Activated naive CD4-positive, alpha-beta T cell treated with anti-CD3 and anti-CD28 coated beads for 36 hours (primary cell): ENCODE measurements around the gene ERCC2. TPM values are rescaled to one million over a fixed set of nuclear protein-coding genes. Genes with fewer than 3 reads are reported as not detected.
A peak's percentile ranks its signal among the peaks of the same experiment; 100 is the strongest.

Source experiments
- CTCF ChIA-PET: fragments of 350-600 bp; sonication (Branson Sonifier 250); formaldehyde crosslinking; loops from one replicate; lab custom pipeline; 2021; ENCODE audit warnings: antibody characterized with exemption; lab: Charles Lee
- DNase-seq: peaks from one replicate; pipeline ENCODE4 v3.0.0-alpha.2; 2020
- H3K27ac Mint-ChIP-seq: one replicate; pipeline ENCODE4 v1.8.0; 2021; ENCODE audit warnings: mild to moderate bottlenecking, mixed read lengths
- H3K27me3 Mint-ChIP-seq: one replicate; pipeline ENCODE4 v1.8.0; 2021; ENCODE audit warnings: low read depth, mixed read lengths
- H3K36me3 Mint-ChIP-seq: one replicate; pipeline ENCODE4 v1.8.0; 2021; ENCODE audit warnings: low read depth, mixed read lengths
- H3K4me1 Mint-ChIP-seq: one replicate; pipeline ENCODE4 v1.8.0; 2021; ENCODE audit warnings: low read depth, mixed read lengths
- H3K4me3 Mint-ChIP-seq: one replicate; pipeline ENCODE4 v1.8.0; 2021; ENCODE audit warnings: mild to moderate bottlenecking, moderate library complexity, mixed read lengths
- H3K9me3 Mint-ChIP-seq: one replicate; pipeline ENCODE4 v1.8.0; 2021; ENCODE audit warnings: mixed read lengths
- intact Hi-C: fragments of 100-400 bp; cut with micrococcal nuclease; formaldehyde crosslinking; loops from one replicate; pipeline ENCODE4 v1.15.1; 2023
- total RNA-seq, 2 experiments: library from RNA; stranded (reverse); gene quantifications; one replicate each; pipeline ENCODE4 v1.2.3, GENCODE V29; 2021

Gene ERCC2
- total RNA-seq, 2 experiments from 2014 or later: 20.6 to 22.9 TPM

DNA sequence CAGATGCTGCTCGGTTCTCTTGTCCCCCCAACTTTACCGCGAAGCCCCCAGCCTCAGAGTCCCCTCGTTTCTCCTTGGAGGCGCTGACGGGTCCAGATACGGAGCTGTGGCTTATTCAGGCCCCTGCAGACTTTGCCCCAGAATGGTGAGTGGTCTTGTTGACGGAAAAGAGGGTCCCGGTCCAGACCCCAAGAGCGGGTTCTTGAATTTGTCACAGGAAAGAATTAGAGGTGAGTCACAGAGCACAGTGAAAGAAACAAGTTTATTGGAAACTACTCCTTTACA, 36.7 kb upstream of the ERCC2 start:
- DNase-seq: no peak
- intact Hi-C loops: no loop called here
- H3K36me3 Mint-ChIP-seq: peaks cover 24% of the 10 kb centered on the region
- peak overlapping the region; percentile 93 for H3K4me3 Mint-ChIP-seq
- H3K9me3 Mint-ChIP-seq: no peaks in the 10 kb centered on the region
- no peak overlapping the region for H3K27ac Mint-ChIP-seq
- peaks cover 27% of the 10 kb centered on the region for H3K27me3 Mint-ChIP-seq
- CTCF ChIA-PET: interaction anchor here (1.4 kb wide), 1 partner anchor 72 kb away, joined by 4 read pairs; no protein-coding TSS in a partner anchor
- peaks cover 44% of the 10 kb centered on the region for H3K4me1 Mint-ChIP-seq

DNA sequence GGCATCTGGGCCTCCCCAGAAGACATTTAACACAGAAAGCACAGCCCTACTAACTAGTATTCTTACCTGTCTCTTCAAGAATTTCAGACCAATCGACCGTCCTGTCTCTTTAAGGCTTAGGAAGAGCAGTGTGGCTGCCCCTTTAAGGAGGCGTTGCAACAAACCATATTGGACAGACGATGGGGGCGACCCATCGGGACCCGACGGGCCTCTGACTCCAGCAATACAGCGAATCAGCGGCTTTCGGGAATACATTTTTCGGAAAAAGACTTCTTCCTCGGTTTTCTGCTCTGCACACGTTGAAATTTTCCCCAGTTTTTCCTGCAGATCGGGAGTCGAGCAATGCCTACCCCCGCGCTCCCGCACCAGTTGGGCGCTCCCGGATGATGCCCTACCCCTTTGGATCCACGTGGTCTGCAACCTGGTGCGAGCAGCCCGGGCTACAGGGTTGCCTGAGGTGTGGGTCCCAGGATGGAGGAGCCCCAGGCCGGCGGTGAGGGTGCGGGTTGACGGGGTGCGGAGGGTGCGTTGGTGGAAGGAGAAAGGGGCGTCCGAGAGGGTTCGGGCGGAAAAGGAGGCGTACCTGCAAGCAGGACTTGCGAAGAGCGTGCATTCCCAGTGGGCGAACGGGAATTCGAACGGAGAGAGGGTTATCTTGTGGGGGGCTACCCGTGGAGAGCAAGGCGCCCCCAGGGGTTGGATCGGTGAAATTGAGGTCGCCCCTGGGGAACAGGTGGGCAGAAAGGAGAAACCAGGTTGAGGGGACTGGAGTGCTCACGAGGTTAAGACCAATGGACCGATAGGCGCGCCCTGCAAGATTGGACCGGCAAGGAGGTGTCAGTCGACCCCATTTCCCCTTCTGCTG, 36.1 kb upstream of the ERCC2 start, which contains the start of gene POLR1G:
TSS of gene POLR1G (plus strand) at position 419 of the 865 bp plus-strand sequence. CDS start at position 472, 53 bp downstream.
- DNase-seq: peak; percentile 83
- peak within 1 kb of the TSS; percentile 93 for H3K27ac Mint-ChIP-seq
- H3K4me1 Mint-ChIP-seq: peaks cover 44% of the 10 kb centered on the region
- intact Hi-C loops: loop anchor here (1.0 kb wide), 4 partner anchors 18 to 311 kb away; partner anchors contain the start of genes OPA3 and VASP
- H3K36me3 Mint-ChIP-seq: peaks cover 24% of the 10 kb centered on the region
- CTCF ChIA-PET: interaction anchor here (1.4 kb wide), 1 partner anchor 72 kb away, joined by 4 read pairs; no protein-coding TSS in a partner anchor
- H3K27me3 Mint-ChIP-seq: peaks cover 30% of the 10 kb centered on the region
- no peaks in the 10 kb centered on the region for H3K9me3 Mint-ChIP-seq
- peak within 1 kb of the TSS; percentile 93 for H3K4me3 Mint-ChIP-seq

DNA sequence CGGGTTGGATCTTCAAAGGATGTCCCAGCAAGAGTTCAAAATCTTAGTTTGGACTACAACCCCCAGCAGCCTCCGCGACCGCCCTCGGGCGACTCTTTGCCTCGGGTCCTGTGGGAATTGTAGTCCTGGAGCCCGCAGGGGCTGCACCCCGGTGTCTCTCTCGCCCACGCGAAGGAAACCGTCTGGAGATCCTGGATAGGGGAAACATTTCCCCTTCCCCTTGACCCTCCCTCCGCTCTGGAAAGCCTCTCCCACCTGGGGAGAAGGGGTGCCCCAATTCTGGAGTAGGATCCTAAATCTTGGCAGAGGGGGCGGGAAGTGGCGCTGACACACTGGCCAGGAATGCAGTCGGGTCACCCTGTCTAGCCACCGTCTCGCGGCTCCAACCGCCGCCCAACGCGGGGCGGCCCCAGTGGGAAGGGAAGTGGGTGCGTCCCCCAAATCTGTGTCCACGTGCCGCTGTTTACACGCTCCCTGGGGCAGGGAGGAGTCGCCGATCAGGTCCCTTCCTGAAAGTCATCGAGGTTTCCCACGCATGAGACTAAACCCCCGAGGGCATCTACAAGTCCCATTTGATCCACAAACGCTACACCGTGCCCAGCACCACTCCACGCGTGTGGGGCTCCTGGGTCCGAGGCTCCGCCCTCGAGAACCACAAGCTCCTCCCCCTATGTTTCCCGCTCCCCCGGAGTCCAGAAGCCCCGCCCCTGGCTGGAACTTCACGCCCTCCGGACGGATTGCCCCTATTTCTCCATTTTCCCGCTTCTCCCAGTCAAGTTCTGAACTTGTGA, 35.3 kb upstream of the ERCC2 start:
- CTCF ChIA-PET: interaction anchor here (0.9 to 1.8 kb wide), 2 partner anchors 18 to 73 kb away, joined by 4 to 6 read pairs; partner anchors contain the start of gene ERCC1
- intact Hi-C loops: loop anchor here (1.0 kb wide), 8 partner anchors 19 to 312 kb away; partner anchors contain the start of genes ERCC2, OPA3 and VASP
- Mint-ChIP-seq H3K27me3 (peaks cover 30% of the 10 kb centered on the region), H3K36me3 (peaks cover 18% of the 10 kb centered on the region), H3K27ac (peak overlapping the region; percentile 93), H3K9me3 (no peaks in the 10 kb centered on the region), H3K4me3 (peak overlapping the region; percentile 93), H3K4me1 (peaks cover 44% of the 10 kb centered on the region)
- DNase-seq: peak; percentile 90

DNA sequence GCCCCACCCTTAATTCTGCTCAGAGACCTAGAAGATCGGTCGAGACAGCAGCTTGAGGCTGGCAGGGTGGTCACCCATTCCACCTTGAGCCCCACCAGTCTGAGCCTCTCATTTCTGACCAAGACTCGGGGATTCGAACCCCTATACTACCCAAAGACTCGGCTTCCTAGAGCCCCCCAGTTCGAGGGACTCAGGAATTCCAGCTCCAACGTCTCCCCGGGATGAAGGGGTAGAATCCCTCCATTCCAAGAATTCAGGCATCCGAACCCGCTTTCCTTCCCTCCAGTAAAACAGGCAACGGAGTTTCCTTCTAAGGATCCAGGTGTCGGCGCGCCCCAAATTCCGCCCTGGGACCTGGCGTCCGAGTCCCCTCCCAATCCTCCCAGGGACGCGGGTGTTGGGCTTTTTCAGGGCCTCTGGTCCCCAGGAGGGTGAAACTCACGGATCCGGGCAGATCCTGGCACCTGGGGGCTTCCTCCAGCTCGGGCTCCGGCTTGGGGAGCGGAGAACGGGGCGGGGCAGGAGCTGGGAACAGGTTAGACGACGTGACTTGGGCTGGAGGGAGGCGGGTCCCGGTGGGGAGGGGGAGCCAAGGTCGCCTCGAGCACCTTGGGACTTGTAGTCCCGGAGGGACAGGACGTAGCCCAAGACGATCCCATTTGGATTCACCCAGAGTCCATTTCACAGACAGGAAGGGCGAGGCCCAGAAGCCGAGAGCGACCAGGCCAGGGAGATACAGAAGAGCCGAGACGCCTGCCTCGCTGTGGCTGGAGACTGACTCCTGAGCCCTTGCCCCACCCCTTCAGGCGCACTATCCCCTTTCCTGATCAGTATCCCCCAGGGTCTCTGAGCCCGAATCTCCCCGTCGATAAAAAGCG, 34.4 kb upstream of the ERCC2 start, which contains the start of gene PPP1R13L:
TSS of gene PPP1R13L (minus strand) at position 513 of the 878 bp plus-strand sequence. CDS start 6,751 bp downstream, outside the sequence.
- DNase-seq: peak; percentile 71
- peaks cover 41% of the 10 kb centered on the region for H3K4me1 Mint-ChIP-seq
- H3K27ac Mint-ChIP-seq: peak within 1 kb of the TSS; percentile 93
- H3K9me3 Mint-ChIP-seq: no peaks in the 10 kb centered on the region
- H3K36me3 Mint-ChIP-seq: peaks cover 14% of the 10 kb centered on the region
- CTCF ChIA-PET: interaction anchor here (0.9 to 1.8 kb wide), 3 partner anchors 18 to 80 kb away, joined by 4 to 6 read pairs (median 4); partner anchors contain the start of gene ERCC1
- peak within 1 kb of the TSS; percentile 93 for H3K4me3 Mint-ChIP-seq
- intact Hi-C loops: loop anchor here (1.0 kb wide), 4 partner anchors 34 to 81 kb away; partner anchors contain the start of gene ERCC2
- peaks cover 37% of the 10 kb centered on the region for H3K27me3 Mint-ChIP-seq

DNA sequence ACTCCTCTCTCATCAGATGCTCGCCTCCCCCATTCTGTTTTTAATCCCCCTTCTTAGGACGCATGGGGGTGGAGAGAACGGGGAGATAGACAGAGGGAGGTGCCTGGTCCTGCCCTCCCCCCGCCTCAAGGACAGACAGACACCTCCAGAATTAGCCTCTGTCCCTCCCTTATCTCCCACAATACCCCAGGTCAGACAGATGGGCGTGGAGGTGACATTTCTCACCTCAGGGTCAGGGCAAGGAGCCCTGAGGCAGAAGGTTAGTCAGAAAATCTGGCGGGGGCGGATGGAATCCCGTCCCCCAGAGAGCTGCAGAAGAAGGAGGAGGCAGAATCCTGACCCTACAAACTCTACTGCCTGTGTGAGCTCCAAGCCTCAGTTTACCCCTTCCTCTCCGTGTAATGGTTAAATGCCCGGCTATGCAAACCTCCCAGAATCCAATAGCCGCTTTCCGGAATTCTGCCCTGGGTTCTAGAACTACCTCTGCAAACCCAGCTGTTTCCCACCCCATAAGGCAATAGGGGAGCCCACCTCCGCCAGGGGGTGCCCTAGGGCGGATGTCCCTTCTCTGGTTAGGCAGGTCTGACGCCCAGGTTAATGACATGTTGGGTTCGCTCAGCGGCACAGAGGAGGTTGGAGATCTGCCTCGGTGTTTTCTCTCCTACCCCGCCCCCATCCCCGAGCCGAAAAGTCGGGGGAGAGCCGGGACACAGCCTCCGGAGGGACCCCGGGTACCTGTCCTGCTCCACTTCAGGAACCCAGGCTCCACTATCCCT, 33.6 kb upstream of the ERCC2 start:
- peaks cover 37% of the 10 kb centered on the region for H3K27me3 Mint-ChIP-seq
- H3K4me3 Mint-ChIP-seq: peak overlapping the region; percentile 93
- DNase-seq: peak; percentile 73
- CTCF ChIA-PET: interaction anchor here (0.7 to 1.8 kb wide), 4 partner anchors 26 to 81 kb away, joined by 3 to 6 read pairs (median 4); no protein-coding TSS in a partner anchor
- H3K4me1 Mint-ChIP-seq: peaks cover 38% of the 10 kb centered on the region
- intact Hi-C loops: no loop called here
- H3K27ac Mint-ChIP-seq: no peak overlapping the region
- H3K36me3 Mint-ChIP-seq: peaks cover 9% of the 10 kb centered on the region
- no peaks in the 10 kb centered on the region for H3K9me3 Mint-ChIP-seq

DNA sequence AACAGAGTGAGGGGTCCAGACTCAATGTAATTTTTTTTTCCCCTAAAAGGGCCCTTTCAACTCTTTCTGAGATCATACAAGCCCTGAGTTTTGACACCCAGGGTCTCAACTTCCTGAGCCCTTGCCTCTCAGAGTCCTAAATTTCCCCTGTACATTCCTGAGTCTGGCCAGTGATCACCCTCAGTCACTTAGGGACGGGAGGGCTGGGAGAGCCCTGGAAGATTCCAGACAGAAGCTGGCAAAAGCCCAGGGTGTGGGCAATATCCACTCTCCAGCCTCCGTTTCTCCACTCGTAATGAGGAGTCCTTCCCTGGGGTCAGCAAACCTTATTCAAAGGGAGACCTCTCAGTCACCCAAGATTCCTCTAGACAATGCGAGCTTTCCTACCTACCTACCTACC, 32.9 kb upstream of the ERCC2 start:
- Mint-ChIP-seq H3K27ac (no peak overlapping the region), H3K36me3 (peaks cover 4% of the 10 kb centered on the region), H3K4me1 (peaks cover 40% of the 10 kb centered on the region), H3K9me3 (no peaks in the 10 kb centered on the region), H3K4me3 (no peak overlapping the region), H3K27me3 (peaks cover 42% of the 10 kb centered on the region)
- intact Hi-C loops: no loop called here
- DNase-seq: no peak
- CTCF ChIA-PET: interaction anchor here (0.6 to 1.6 kb wide), 6 partner anchors 13 to 445 kb away, joined by 3 to 13 read pairs (median 4); no protein-coding TSS in a partner anchor

DNA sequence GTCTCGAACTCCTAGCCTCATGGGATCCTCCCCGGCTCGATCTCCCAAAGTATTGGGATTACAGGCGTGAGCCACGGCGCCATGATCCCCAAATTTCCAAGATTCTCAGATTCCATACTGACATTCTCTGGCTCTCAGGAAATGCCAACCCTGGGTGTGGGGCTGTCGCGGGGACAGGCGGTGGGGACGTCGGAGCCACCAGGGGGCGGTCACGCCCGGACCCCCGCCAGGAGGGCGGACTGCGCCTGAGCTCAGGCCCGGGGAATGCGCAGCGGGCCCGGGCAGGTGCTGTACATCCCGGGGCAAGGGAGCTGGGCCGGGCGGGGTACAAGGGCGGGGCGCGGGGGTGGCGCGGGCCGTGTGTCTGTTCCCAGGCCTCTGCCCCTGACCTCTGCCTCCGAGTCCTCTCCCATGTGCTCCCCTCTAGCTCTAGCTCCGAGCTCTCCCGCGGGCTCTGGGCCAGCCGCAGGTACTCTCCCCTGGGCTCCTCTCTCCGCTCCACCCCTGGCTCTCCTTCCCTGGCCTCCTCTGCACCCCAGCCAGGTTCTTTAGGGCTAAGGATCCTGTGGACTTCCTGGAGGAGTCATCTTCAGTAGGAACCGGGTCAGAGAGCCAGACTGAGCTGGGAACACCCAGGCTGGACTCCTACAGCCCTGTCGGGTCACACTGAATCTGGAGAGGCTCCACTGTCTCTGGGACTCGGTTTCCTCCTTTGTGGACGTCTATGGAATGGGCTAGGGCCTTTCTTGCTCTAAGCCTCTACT, 32.1 kb upstream of the ERCC2 start:
- no peak for DNase-seq
- intact Hi-C loops: no loop called here
- H3K4me1 Mint-ChIP-seq: peaks cover 34% of the 10 kb centered on the region
- no peak overlapping the region for H3K27ac Mint-ChIP-seq
- peaks cover 48% of the 10 kb centered on the region for H3K27me3 Mint-ChIP-seq
- H3K36me3 Mint-ChIP-seq: no peaks in the 10 kb centered on the region
- H3K9me3 Mint-ChIP-seq: no peaks in the 10 kb centered on the region
- CTCF ChIA-PET: interaction anchor here (0.5 to 2.0 kb wide), 13 partner anchors 10 to 81 kb away, joined by 3 to 13 read pairs (median 4); no protein-coding TSS in a partner anchor
- no peak overlapping the region for H3K4me3 Mint-ChIP-seq

DNA sequence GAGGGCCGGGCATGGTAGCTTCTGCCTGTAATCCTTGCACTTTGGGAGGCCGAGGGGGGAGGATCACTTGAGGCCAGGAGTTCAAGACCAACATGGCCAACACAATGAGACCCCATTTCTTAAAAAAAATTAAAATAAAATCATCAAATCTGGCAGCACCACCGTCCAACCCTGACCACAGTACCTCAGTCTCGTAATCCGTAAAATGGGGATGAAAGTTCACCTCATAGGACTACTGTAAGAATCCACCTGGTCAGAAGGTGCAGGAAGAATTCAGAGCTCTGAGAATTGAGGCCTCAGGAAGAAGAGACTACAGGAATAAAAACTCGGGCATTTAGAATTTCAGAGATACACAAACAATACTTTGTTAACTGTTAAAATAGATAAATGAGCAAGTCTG, 31.4 kb upstream of the ERCC2 start:
- Mint-ChIP-seq H3K4me1 (peaks cover 33% of the 10 kb centered on the region), H3K27ac (no peak overlapping the region), H3K36me3 (no peaks in the 10 kb centered on the region), H3K9me3 (no peaks in the 10 kb centered on the region), H3K27me3 (peaks cover 53% of the 10 kb centered on the region), H3K4me3 (no peak overlapping the region)
- CTCF ChIA-PET: interaction anchor here (0.6 to 2.0 kb wide), 12 partner anchors 9 to 316 kb away, joined by 3 to 13 read pairs (median 4); no protein-coding TSS in a partner anchor
- DNase-seq: no peak
- intact Hi-C loops: no loop called here

DNA sequence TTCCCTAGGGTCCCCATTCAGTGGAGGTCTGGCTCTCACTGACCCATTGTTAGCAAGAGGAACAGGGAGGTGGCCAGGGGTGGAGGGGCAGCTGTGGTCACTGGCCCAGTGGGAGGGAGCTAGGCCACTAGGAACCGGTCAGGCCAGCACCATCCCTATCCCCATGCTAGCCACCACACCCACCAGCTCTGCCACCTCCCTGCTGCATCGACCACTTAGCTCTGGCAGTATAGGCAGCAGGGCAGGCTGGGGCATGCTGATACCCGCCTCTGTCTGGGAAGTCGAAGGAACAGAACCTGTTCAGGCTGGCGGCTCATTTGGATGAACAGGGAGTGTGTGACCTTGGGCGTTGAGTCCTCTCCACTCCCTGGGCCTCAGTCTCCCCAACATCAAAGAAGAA, 29.8 kb upstream of the ERCC2 start:
- Mint-ChIP-seq H3K4me3 (no peak overlapping the region), H3K36me3 (no peaks in the 10 kb centered on the region), H3K27me3 (peaks cover 60% of the 10 kb centered on the region), H3K27ac (no peak overlapping the region), H3K9me3 (no peaks in the 10 kb centered on the region), H3K4me1 (peaks cover 34% of the 10 kb centered on the region)
- CTCF ChIA-PET: interaction anchor here (0.6 to 1.3 kb wide), 2 partner anchors 20 to 98 kb away, joined by 3 read pairs; partner anchors contain the start of gene PPM1N
- intact Hi-C loops: no loop called here
- no peak for DNase-seq
